Epithelial cell of proximal tubule (primary cell): Measurements from ENCODE around the gene CAPN15. TPM values are rescaled to one million over a fixed set of nuclear protein-coding genes. Genes with fewer than 3 reads are reported as not detected.

Source experiments
- DNase-seq: peaks from one replicate; pipeline ENCODE4 v3.0.0-alpha.2; 2011; ENCODE audit warnings: low read depth
- H3K4me3 ChIP-seq: 2 replicates; pipeline ENCODE4 v1.5.1; 2011; ENCODE audit warnings: low read depth, mild to moderate bottlenecking, low read length
- CTCF ChIP-seq: conservative IDR thresholded peaks from 2 replicates; pipeline ENCODE4 v1.5.1; 2012; ENCODE audit warnings: low read depth, mild to moderate bottlenecking, low read length
- total RNA-seq: library from RNA; depleted of rRNA; stranded (reverse); fragments of >200 nt; gene quantifications from 2 replicates; pipeline ENCODE4 v1.2.3, GENCODE V29; 2015

Gene CAPN15
- total RNA-seq, 1 donor from 2014 or later: 54.4 TPM

GRCh38 chr16:552171-552570 is 24.7 kb downstream of the CAPN15 start:
- DNase-seq: no peak
- H3K4me3 ChIP-seq: no peak overlapping the region
- TF ChIP-seq CTCF: no peak

- no peak for TF ChIP-seq CTCF
- no peak for DNase-seq
- H3K4me3 ChIP-seq: no peak overlapping the region
Observed at GRCh38 chr16:553601-554296, 26.2 kb downstream of the CAPN15 start.

GRCh38 chr16:554297-554621 is 26.7 kb downstream of the CAPN15 start:
- TF ChIP-seq CTCF: no peak
- no peak overlapping the region for H3K4me3 ChIP-seq
- no peak for DNase-seq

GRCh38 chr16:554640-555365 is 27.3 kb downstream of the CAPN15 start:
- TF ChIP-seq CTCF: no peak
- no peak overlapping the region for H3K4me3 ChIP-seq
- DNase-seq: no peak

GRCh38 chr16:555528-556473 is 28.3 kb downstream of the CAPN15 start:
- no peak for DNase-seq
- no peak for TF ChIP-seq CTCF
- no peak overlapping the region for H3K4me3 ChIP-seq

GRCh38 chr16:556474-557173 is 29.1 kb downstream of the CAPN15 start:
- TF ChIP-seq CTCF: no peak
- H3K4me3 ChIP-seq: no peak overlapping the region
- no peak for DNase-seq
